Astrocyte of the cerebellum (primary cell): ENCODE data around the gene CALHM1.

Experiments used
- DNase-seq: peaks from one replicate; pipeline ENCODE4 v3.0.0-alpha.2; 2011; ENCODE audit warnings: low read depth
- H3K4me3 ChIP-seq: 2 replicates; pipeline ENCODE4 v1.5.1; 2011; ENCODE audit warnings: mild to moderate bottlenecking, low read depth, low read length, moderate library complexity
- in situ Hi-C: cut with HindIII; loops from 2 replicates; pipeline ENCODE4 v1.10.0; 2017; ENCODE audit warnings: low sequenced_read_pairs
- TF ChIP-seq, protein P1 (sequence below): IDR thresholded peaks from 2 replicates; pipeline ENCODE4 v1.5.1; 2012; ENCODE audit warnings: low read length, low read depth, moderate library complexity, mild to moderate bottlenecking; ENCODE audit errors: missing control alignments

The CALHM1 gene

DNA sequence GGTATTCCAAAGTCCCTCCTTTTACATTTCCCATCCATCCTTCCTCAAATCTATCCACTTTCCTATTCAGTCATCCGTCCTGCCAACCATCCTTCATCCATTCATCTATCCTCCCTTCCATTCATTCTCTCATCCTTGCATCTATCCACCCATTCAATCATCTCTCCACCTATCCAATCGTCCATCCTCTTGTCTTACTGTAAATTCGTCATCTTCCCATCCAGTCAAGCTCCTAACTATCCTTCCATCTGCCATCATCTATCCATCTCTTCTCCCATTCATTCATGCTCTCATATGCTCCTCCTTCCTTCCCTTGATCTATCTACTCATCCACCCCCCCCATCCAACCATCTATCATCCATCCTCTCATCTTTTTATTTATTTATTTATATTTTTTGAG is 15.4 kb upstream of the CALHM1 start:
- DNase-seq = no peak
- H3K4me3 ChIP-seq = no peak overlapping the region
- TF ChIP-seq, protein P1, sequence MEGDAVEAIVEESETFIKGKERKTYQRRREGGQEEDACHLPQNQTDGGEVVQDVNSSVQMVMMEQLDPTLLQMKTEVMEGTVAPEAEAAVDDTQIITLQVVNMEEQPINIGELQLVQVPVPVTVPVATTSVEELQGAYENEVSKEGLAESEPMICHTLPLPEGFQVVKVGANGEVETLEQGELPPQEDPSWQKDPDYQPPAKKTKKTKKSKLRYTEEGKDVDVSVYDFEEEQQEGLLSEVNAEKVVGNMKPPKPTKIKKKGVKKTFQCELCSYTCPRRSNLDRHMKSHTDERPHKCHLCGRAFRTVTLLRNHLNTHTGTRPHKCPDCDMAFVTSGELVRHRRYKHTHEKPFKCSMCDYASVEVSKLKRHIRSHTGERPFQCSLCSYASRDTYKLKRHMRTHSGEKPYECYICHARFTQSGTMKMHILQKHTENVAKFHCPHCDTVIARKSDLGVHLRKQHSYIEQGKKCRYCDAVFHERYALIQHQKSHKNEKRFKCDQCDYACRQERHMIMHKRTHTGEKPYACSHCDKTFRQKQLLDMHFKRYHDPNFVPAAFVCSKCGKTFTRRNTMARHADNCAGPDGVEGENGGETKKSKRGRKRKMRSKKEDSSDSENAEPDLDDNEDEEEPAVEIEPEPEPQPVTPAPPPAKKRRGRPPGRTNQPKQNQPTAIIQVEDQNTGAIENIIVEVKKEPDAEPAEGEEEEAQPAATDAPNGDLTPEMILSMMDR = no peak
- in situ Hi-C loops = loop anchor here (10.0 kb wide), 1 partner anchor 59 kb away; no protein-coding TSS in a partner anchor

DNA sequence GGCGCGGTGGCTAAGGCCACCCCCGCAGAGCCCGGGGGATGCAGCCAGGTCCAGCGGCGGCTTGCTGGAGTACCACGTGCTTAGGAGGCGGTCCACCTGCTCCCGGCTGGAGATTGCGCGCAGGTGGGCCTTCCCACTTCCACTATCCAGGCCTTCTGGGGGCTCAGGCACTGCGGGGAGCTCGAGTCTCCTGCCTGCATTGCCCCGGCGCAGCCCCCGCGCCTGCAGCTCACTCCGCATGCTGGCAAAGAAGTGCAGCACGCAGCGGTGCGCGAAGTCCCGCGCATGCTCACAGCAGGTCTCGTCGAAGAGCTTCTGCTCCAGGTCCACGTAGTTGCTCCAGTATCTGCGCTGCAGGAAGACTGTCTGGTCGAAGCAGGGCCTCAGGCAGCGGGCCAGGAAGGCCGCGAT is 14.6 kb upstream of the CALHM1 start:
- H3K4me3 ChIP-seq = no peak overlapping the region
- no peak for DNase-seq
- in situ Hi-C loops = loop anchor here (10.0 kb wide), 1 partner anchor 58 kb away; no protein-coding TSS in a partner anchor
- TF ChIP-seq, protein P1 = no peak

DNA sequence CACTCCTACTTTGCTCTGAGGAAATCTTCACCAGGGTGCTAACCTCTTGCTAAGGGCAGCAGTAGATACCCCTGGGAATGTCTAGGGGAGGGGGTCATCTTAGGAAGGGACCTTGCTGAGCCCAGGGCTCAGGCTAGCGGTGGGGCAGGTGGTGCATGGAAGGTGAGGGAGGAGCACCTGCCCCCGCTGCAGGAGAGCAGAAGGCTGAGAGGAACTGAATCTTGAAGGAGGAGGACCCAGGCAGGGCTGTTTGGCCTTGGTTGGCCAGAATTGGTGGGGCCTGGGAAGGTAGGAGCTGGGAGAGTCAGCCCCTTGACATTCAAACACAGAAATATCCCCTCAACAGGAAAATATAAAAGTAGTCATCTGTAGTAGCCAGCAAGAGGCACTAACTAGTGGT is 13.3 kb upstream of the CALHM1 start:
- in situ Hi-C loops = loop anchor here (10.0 kb wide), 1 partner anchor 57 kb away; no protein-coding TSS in a partner anchor
- TF ChIP-seq, protein P1 = no peak
- no peak overlapping the region for H3K4me3 ChIP-seq
- DNase-seq = no peak

DNA sequence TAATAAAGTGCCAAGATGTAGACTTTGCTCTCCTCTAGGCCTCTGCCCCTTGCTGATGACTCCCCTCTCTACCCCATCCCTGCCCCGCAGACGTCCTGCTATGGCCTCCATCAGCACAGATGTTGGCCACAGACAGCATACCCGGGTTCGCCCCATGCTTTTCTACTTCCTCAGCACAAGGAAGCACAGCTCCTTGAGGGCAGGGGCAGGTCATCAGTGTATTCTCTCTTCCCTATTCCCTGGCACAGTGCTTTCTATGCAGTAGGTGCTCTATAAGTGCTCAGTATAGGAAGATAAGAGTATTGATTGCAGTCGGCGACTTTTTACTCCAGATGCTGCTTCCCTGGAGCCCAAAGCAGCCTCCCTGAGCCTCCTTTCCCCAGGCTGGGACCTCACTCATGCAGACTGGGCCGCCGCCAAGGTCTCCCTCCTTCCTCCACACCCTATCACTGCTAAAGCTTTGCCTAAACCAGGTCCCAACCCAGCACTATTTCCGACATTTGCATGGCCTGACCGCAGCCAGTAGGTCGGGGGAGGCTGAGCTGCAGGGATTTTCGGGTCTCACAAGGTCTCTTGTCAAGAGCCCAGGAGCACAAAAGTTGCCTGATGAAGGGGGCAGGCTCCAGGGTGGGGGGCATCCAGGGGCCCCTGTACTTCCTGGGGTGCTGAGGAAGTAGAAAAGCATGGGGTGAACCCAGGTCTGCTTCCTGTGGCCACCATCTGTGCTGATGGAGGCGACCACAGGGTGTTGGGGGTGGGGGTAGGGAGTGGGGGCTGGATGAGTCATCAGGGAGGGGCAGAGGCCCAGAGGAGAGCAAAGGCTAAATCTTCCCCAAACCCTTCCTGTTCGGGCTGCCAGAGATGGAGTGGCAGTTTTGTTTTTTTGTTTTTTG is 12.3 kb upstream of the CALHM1 start:
- DNase-seq = no peak
- in situ Hi-C loops = loop anchor here (10.0 kb wide), 1 partner anchor 56 kb away; no protein-coding TSS in a partner anchor
- TF ChIP-seq, protein P1 = no peak
- no peak overlapping the region for H3K4me3 ChIP-seq

DNA sequence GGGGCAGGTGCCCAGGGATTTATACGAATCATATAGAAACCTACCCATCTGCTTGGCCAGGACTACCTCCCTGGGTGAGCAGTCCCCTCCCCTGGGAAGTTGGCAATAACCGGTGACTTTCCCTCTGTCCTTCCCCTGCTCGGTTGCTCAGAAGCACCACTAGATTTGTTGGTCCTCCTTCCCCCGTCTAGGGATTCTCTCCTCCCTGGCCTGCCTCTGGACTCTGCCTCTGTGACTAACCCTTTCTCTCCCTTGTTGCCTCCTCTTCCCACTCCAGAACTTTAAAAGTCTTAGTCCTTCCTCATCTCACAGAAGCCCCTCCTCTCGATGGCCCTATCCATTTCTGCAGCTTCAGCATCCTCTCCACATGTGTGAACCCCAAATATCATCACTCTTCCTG is 10.5 kb upstream of the CALHM1 start:
- H3K4me3 ChIP-seq = no peak overlapping the region
- no peak for DNase-seq
- in situ Hi-C loops = no loop called here
- TF ChIP-seq, protein P1 = no peak

DNA sequence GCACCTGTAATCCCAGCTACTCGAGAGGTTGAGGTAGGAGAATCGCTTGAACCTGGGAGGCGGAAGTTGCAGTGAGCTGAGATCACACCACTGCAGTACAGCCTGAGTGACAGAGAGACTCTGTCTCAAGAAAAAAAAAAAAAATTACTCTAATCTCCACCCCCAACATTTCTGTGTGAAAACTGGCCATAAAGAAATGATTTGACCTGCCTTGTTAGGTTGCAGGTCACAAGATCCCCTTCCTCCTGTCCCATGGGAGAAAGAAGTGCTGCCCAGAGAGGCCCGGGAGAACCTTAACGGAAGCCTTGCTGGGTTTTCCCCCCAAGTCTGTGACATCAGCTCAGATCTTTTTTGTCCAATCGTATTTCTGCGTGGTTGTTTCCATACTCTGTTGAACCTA is 8.7 kb upstream of the CALHM1 start:
- DNase-seq = no peak
- in situ Hi-C loops = no loop called here
- TF ChIP-seq, protein P1 = no peak
- H3K4me3 ChIP-seq = no peak overlapping the region
